Uterus (tissue), 4 donors: ENCODE data around the gene FGD2. TPM values are rescaled to one million over a fixed set of nuclear protein-coding genes. Genes with fewer than 3 reads are reported as not detected.

ENCODE experiments used
- DNase-seq, 2 donors: peaks; one replicate each; pipeline ENCODE4 v3.0.0-alpha.2; 2019 to 2020
- H3K27ac ChIP-seq, 2 donors: fragments of 200-600 bp; sonication (generic); 1 replicate in 1 of 2; 2 replicates in 1 of 2; pipeline ENCODE4 v1.5.1; 2016 to 2018
- H3K27me3 ChIP-seq, 2 donors: fragments of 200-600 bp; sonication (generic); one replicate each; pipeline ENCODE4 v1.5.1; 2018 to 2019; ENCODE audit warnings: control low read depth in 1 of 2
- H3K36me3 ChIP-seq, 2 donors: fragments of 200-600 bp; sonication (generic); one replicate each; pipeline ENCODE4 v1.5.1; 2019; ENCODE audit warnings: control low read depth in 1 of 2
- H3K4me1 ChIP-seq, 2 donors: fragments of 200-600 bp; sonication (generic); one replicate each; pipeline ENCODE4 v1.5.1; 2018 to 2019; ENCODE audit warnings: control low read depth in 1 of 2
- H3K4me3 ChIP-seq, 2 donors: fragments of 200-600 bp; sonication (generic); 1 replicate in 1 of 2; 2 replicates in 1 of 2; pipeline ENCODE4 v1.5.1; 2018 to 2019; ENCODE audit warnings: mild to moderate bottlenecking in 1 of 2
- H3K9me3 ChIP-seq, 2 donors: fragments of 200-600 bp; sonication (generic); one replicate each; pipeline ENCODE4 v1.5.1; 2019; ENCODE audit warnings: control low read depth in 1 of 2
- CTCF ChIP-seq, 4 experiments: fragments of 200-600 bp in 2 of 4; fragments of 450-650 bp in 2 of 4; sonication (generic) in 2 of 4; IDR thresholded peaks; one replicate each; pipeline ENCODE4 v1.5.1; 2016 to 2019; ENCODE audit warnings: antibody characterized with exemption in 4 of 4, mild to moderate bottlenecking in 2 of 4, moderate library complexity in 1 of 4
- POLR2A ChIP-seq, 2 donors: fragments of 450-650 bp; IDR thresholded peaks; one replicate each; pipeline ENCODE4 v1.6.1; 2016; ENCODE audit warnings: antibody characterized with exemption in 2 of 2, mild to moderate bottlenecking in 1 of 2, moderate library complexity in 1 of 2
- intact Hi-C: fragments of 100-400 bp; cut with DNase I; formaldehyde crosslinking; loops from one replicate; pipeline ENCODE4 v1.15.1; 2023; ENCODE audit warnings: low total_unique reads
- total RNA-seq, 4 donors: library from RNA; depleted of rRNA in 3 of 4; stranded (reverse); fragments of >200 nt in 3 of 4; gene quantifications; one replicate each; pipeline versions ENCODE4 v1.1.0 to v1.2.4, GENCODE V29; 2014 to 2023
- donor health status: DM: yes; HTN: yes; CAD: no.

FGD2 gene
- total RNA-seq, 4 donors from 2014 or later, result 0.51 to 27.6 (median 11.5) TPM

DNA sequence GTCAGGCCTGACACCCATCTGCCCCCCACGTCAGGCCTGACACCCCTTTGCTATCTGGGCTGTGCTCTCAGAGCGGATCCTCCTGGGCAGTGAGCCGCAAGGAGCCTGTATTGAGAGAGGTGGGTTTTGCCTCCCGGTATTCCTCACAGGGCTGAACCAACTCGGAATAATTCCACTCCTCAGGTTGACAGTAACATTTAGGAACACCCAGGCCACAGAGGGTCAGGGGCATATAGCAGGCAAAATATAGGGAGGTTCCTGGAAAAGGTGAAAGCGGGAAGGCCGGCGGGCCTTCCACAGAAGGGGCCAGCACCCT is 6.8 kb upstream of the FGD2 start:
- intact Hi-C loops, result no loop called here
- no peak overlapping the region for H3K27ac ChIP-seq
- no peaks in the 10 kb centered on the region for H3K36me3 ChIP-seq
- H3K9me3 ChIP-seq, result no peaks in the 10 kb centered on the region
- no peaks in the 10 kb centered on the region for H3K27me3 ChIP-seq
- no peaks in the 10 kb centered on the region for H3K4me1 ChIP-seq
- TF ChIP-seq POLR2A (IDR thresholded peaks at IDR 0.05), result no peak
- no peak for TF ChIP-seq CTCF (IDR thresholded peaks at IDR 0.05)
- H3K4me3 ChIP-seq, result no peak overlapping the region
- no peak for DNase-seq

DNA sequence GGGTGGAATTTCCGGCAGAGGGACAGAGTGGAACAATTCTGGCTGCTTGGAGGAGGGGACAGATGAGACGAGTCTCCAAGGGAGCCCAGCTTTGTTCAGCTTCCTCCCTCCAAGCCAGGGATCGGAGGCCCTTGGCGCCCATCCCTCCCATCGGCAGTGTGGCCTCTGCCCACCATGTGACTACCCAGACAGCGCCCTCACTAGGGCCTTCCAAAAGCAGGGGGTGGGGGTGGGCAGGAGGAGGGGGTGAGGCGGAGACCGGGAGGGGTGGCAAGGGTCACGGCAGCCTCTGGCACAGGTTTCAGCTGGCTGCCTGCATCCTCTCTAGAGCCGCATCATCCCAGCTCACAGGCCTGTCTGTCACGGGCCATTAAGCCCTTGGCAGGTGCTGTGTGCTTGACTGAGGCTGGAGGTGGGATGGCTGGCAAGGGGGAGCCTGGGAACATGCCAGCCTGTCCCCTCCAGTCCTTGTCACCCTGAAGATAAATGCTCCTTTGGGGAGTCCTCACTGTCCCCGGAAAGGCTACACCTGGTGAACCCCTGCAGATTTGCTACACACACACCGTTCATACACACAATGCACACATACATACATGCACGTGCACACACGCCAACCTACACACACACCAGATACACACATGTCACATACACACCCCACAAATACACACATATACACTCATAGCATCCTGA is 6.2 kb upstream of the FGD2 start:
- intact Hi-C loops, result no loop called here
- H3K4me3 ChIP-seq, result no peak overlapping the region
- H3K36me3 ChIP-seq, result no peaks in the 10 kb centered on the region
- no peaks in the 10 kb centered on the region for H3K4me1 ChIP-seq
- no peak for DNase-seq
- no peak overlapping the region for H3K27ac ChIP-seq
- no peaks in the 10 kb centered on the region for H3K27me3 ChIP-seq
- H3K9me3 ChIP-seq, result no peaks in the 10 kb centered on the region
- no peak for TF ChIP-seq POLR2A (IDR thresholded peaks at IDR 0.05)
- TF ChIP-seq CTCF (IDR thresholded peaks at IDR 0.05), result no peak

GRCh38 chr6:36999751-37000125 is 5.7 kb upstream of the FGD2 start:
- Histone ChIP-seq H3K4me1 (no peaks in the 10 kb centered on the region), H3K36me3 (no peaks in the 10 kb centered on the region), H3K27ac (no peak overlapping the region), H3K4me3 (no peak overlapping the region), H3K27me3 (no peaks in the 10 kb centered on the region), H3K9me3 (no peaks in the 10 kb centered on the region)
- no peak for TF ChIP-seq POLR2A (IDR thresholded peaks at IDR 0.05)
- TF ChIP-seq CTCF (IDR thresholded peaks at IDR 0.05), result no peak
- no peak for DNase-seq
- intact Hi-C loops, result no loop called here

GRCh38 chr6:37004044-37004980 is 1.1 kb upstream of the FGD2 start:
- no peak for TF ChIP-seq POLR2A (IDR thresholded peaks at IDR 0.05)
- TF ChIP-seq CTCF (IDR thresholded peaks at IDR 0.05), result no peak
- Histone ChIP-seq H3K9me3 (no peaks in the 10 kb centered on the region), H3K27ac (no peak overlapping the region), H3K36me3 (no peaks in the 10 kb centered on the region), H3K27me3 (no peaks in the 10 kb centered on the region), H3K4me1 (no peaks in the 10 kb centered on the region), H3K4me3 (no peak overlapping the region)
- DNase-seq, result no peak
- intact Hi-C loops, result no loop called here
